ENCODE data around the gene RGPD4. TPM values are rescaled to one million over a fixed set of nuclear protein-coding genes. Genes with fewer than 3 reads are reported as not detected.

Gene RGPD4
- total RNA-seq, 2 experiments from 2014 or later = not detected

DNA sequence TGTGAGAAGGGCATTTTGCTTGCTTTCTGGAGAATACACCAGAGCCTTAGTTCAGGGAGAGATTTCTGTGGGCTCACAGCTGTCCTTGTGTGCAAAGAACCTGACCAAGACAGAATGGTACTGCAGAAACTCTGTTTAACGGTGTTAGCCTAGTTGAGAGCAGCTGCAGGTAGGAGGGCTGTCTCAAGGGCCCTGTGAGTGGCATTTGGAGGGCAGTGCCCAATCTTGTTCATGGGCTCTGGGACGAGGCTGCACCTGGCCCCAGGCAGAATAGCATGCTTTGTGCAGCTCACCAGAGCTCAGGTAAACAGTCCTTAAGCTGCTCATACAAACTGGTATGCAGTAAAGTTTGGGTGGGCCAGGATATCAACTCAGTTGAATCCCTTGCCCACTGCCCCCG lies 16.9 kb upstream of the RGPD4 start:
- Histone ChIP-seq H3K4me2 (ENCODE audit: low read length) (no peak overlapping the region), H3K9me2 (ENCODE audit: insufficient read depth, low read length) (no peaks in the 10 kb centered on the region), H3K36me3 (ENCODE audit: insufficient read depth, low read length) (no peaks in the 10 kb centered on the region), H3K4me3 (ENCODE audit: low read depth, low read length, poor library complexity, severe bottlenecking) (no peak overlapping the region), H3K9me3 (ENCODE audit: low read length) (no peaks in the 10 kb centered on the region), H2AFZ (ENCODE audit: low read length) (no peak overlapping the region), H3K4me1 (ENCODE audit: insufficient read depth, low read length, poor library complexity, severe bottlenecking) (no peaks in the 10 kb centered on the region), H4K20me1 (ENCODE audit: insufficient read depth, low read length) (no peaks in the 10 kb centered on the region), H3K27ac (ENCODE audit: low read depth, low read length, poor library complexity, severe bottlenecking) (no peak overlapping the region), H3K79me2 (ENCODE audit: insufficient read depth, low read depth, low read length) (no peaks in the 10 kb centered on the region)
- ChIA-PET POLR2A (no interaction called here), CTCF (ENCODE audit: unreplicated experiment) (no interaction called here)
- no peak for TF ChIP-seq EZH2phosphoT487 (IDR thresholded peaks at IDR 0.05; ENCODE audit: borderline replicate concordance, low read depth, low read length)
- TF ChIP-seq, protein P1, sequence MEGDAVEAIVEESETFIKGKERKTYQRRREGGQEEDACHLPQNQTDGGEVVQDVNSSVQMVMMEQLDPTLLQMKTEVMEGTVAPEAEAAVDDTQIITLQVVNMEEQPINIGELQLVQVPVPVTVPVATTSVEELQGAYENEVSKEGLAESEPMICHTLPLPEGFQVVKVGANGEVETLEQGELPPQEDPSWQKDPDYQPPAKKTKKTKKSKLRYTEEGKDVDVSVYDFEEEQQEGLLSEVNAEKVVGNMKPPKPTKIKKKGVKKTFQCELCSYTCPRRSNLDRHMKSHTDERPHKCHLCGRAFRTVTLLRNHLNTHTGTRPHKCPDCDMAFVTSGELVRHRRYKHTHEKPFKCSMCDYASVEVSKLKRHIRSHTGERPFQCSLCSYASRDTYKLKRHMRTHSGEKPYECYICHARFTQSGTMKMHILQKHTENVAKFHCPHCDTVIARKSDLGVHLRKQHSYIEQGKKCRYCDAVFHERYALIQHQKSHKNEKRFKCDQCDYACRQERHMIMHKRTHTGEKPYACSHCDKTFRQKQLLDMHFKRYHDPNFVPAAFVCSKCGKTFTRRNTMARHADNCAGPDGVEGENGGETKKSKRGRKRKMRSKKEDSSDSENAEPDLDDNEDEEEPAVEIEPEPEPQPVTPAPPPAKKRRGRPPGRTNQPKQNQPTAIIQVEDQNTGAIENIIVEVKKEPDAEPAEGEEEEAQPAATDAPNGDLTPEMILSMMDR (conservative IDR thresholded peaks at IDR 0.05; ENCODE audit: low read length) = no peak
- BruUV-seq (replicated peaks) = no TSS peak
- DNase-seq (ENCODE audit: low spot score) = no peak
- intact Hi-C loops (cut with micrococcal nuclease; ENCODE audit: unreplicated experiment) = no loop called here

DNA sequence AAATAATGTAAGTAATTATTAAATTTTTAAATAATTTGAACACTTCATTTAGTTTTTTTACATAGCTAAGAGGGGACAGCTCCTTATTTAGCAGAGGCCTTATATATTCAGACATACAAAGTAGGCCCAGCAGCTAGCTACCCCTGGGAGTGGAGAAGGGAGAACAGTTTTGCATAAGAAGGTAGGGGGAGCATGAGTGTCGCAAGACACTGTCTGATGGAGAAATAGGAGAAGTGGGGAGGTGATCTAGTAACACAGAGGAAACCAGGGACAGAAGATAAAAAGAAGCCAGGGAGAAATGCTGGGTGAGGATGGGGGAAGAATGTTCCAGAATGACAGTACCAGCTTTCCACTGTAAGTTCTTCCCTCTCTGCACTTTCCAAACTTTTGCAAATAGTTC lies 16.0 kb upstream of the RGPD4 start:
- Histone ChIP-seq H3K4me1 (ENCODE audit: insufficient read depth, low read length, poor library complexity, severe bottlenecking) (no peaks in the 10 kb centered on the region), H4K20me1 (ENCODE audit: insufficient read depth, low read length) (no peaks in the 10 kb centered on the region), H3K4me2 (ENCODE audit: low read length) (no peak overlapping the region), H3K79me2 (ENCODE audit: insufficient read depth, low read depth, low read length) (no peaks in the 10 kb centered on the region), H3K36me3 (ENCODE audit: insufficient read depth, low read length) (no peaks in the 10 kb centered on the region), H2AFZ (ENCODE audit: low read length) (no peak overlapping the region), H3K4me3 (ENCODE audit: low read depth, low read length, poor library complexity, severe bottlenecking) (no peak overlapping the region), H3K27ac (ENCODE audit: low read depth, low read length, poor library complexity, severe bottlenecking) (no peak overlapping the region), H3K9me2 (ENCODE audit: insufficient read depth, low read length) (no peaks in the 10 kb centered on the region), H3K9me3 (ENCODE audit: low read length) (no peaks in the 10 kb centered on the region)
- intact Hi-C loops (cut with micrococcal nuclease; ENCODE audit: unreplicated experiment) = no loop called here
- POLR2A ChIA-PET = no interaction called here
- CTCF ChIA-PET (ENCODE audit: unreplicated experiment) = no interaction called here
- TF ChIP-seq, protein P1 (conservative IDR thresholded peaks at IDR 0.05; ENCODE audit: low read length) = no peak
- TF ChIP-seq EZH2phosphoT487 (IDR thresholded peaks at IDR 0.05; ENCODE audit: borderline replicate concordance, low read depth, low read length) = no peak
- no TSS peak for BruUV-seq (replicated peaks)
- no peak for DNase-seq (ENCODE audit: low spot score)

DNA sequence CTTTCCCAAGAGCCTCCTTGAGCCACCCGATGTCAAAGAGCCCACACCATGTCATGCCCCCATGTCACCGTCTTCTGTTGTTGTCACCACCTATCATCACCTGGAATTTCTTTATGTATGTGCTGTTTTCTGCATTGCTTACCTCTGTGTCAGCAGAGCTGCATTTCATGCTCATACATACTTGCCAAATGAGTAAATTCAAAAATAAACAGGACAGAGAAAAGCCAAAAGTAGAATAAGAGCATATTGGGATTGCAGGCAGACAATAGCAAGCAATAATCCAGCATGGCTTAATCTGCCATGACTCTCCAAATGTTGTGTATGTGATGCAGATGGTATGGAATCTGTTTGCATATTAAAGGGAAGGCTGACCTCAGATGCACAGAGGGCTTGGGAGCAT lies 15.3 kb upstream of the RGPD4 start:
- Histone ChIP-seq H3K27ac (ENCODE audit: low read depth, low read length, poor library complexity, severe bottlenecking) (no peak overlapping the region), H3K9me3 (ENCODE audit: low read length) (no peaks in the 10 kb centered on the region), H3K4me3 (ENCODE audit: low read depth, low read length, poor library complexity, severe bottlenecking) (no peak overlapping the region), H3K4me2 (ENCODE audit: low read length) (no peak overlapping the region), H2AFZ (ENCODE audit: low read length) (no peak overlapping the region), H3K36me3 (ENCODE audit: insufficient read depth, low read length) (no peaks in the 10 kb centered on the region), H3K9me2 (ENCODE audit: insufficient read depth, low read length) (no peaks in the 10 kb centered on the region), H4K20me1 (ENCODE audit: insufficient read depth, low read length) (no peaks in the 10 kb centered on the region), H3K79me2 (ENCODE audit: insufficient read depth, low read depth, low read length) (no peaks in the 10 kb centered on the region), H3K4me1 (ENCODE audit: insufficient read depth, low read length, poor library complexity, severe bottlenecking) (no peaks in the 10 kb centered on the region)
- POLR2A ChIA-PET = no interaction called here
- no peak for DNase-seq (ENCODE audit: low spot score)
- intact Hi-C loops (cut with micrococcal nuclease; ENCODE audit: unreplicated experiment) = no loop called here
- TF ChIP-seq EZH2phosphoT487 (IDR thresholded peaks at IDR 0.05; ENCODE audit: borderline replicate concordance, low read depth, low read length) = no peak
- TF ChIP-seq, protein P1 (conservative IDR thresholded peaks at IDR 0.05; ENCODE audit: low read length) = no peak
- BruUV-seq (replicated peaks) = no TSS peak
- CTCF ChIA-PET (ENCODE audit: unreplicated experiment) = no interaction called here

All from OCI-LY7 (cell line).